ENCODE data around the gene LMBRD2. TPM values are rescaled to one million over a fixed set of nuclear protein-coding genes. Genes with fewer than 3 reads are reported as not detected.
A peak's percentile ranks its signal among the peaks of the same experiment; 100 is the strongest.

The LMBRD2 gene
- polyA plus RNA-seq, 4 donors: 1.6 to 23.5 (median 3.5) TPM

DNA sequence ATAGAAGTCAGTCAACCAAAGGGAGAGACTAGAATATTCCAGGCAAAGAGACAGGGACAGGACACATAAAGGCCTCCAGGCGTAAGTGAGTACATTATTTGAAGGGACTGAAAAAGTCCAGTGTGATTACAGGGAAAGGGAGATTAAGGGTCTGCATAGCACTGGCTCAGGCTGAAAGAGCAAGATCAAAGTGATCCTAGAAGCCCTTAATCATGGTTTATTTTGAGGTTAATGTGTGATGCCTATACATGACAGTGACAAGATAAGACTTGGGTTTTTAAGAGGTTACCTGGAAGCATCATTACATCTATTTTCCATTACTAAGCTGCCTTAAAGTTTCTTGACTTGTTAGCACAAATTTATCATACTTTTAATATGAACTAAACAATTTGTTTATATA is 25.8 kb downstream of the LMBRD2 start:
- Histone ChIP-seq H3K27me3 (ENCODE audit: control insufficient read depth in 3 of 3, insufficient read depth in 3 of 3, low read length in 3 of 3) (no peaks in the 10 kb centered on the region), H3K4me1 (ENCODE audit: control insufficient read depth in 3 of 3, insufficient read depth in 2 of 3, low read depth in 1 of 3, low read length in 2 of 3) (no peaks in the 10 kb centered on the region), H3K27ac (ENCODE audit: low read depth in 1 of 3, low read length in 2 of 3) (no peak overlapping the region), H3K4me3 (ENCODE audit: low read depth in 1 of 3, low read length in 3 of 3) (no peak overlapping the region), H3K9me3 (ENCODE audit: control insufficient read depth in 2 of 2, insufficient read depth in 1 of 2, low read depth in 1 of 2, low read length in 1 of 2) (peaks cover 0 to 14% of the 10 kb centered on the region in 2 donors), H3K36me3 (ENCODE audit: control insufficient read depth in 3 of 3, insufficient read depth in 2 of 3, low read depth in 1 of 3, low read length in 3 of 3) (peaks cover 2 to 12% (median 2%) of the 10 kb centered on the region in 3 donors)
- DNase-seq (no peak), FAIRE-seq (no peak)
- WGBS, 3 donors: 96 to 100% (median 100%) methylated on average over 1 of the region's 1 CpG

DNA sequence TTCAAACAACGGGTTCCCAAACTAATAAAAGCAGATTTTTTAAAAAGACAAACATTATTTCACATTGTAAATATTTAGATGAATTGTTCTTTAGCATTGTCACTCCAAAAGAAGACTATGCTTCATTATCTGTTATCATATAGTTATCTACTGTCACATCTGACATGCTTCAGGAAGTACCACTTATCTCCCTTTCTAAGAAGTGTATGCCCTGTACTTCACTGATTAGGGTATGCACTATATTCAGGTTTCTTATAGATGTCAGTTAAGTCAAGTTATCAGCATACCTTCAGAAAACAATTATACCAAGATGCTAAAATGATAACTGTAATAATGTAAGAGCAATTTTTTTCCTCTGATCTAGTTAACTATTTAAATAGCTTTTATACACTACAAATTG is 40.4 kb downstream of the LMBRD2 start:
- Histone ChIP-seq H3K36me3 (ENCODE audit: control insufficient read depth in 3 of 3, insufficient read depth in 2 of 3, low read depth in 1 of 3, low read length in 3 of 3) (peaks cover 0 to 5% (median 4%) of the 10 kb centered on the region in 3 donors), H3K9me3 (ENCODE audit: control insufficient read depth in 2 of 2, insufficient read depth in 1 of 2, low read depth in 1 of 2, low read length in 1 of 2) (no peaks in the 10 kb centered on the region), H3K4me3 (ENCODE audit: low read depth in 1 of 3, low read length in 3 of 3) (no peak overlapping the region), H3K27me3 (ENCODE audit: control insufficient read depth in 3 of 3, insufficient read depth in 3 of 3, low read length in 3 of 3) (no peaks in the 10 kb centered on the region), H3K27ac (ENCODE audit: low read depth in 1 of 3, low read length in 2 of 3) (no peak overlapping the region), H3K4me1 (ENCODE audit: control insufficient read depth in 3 of 3, insufficient read depth in 2 of 3, low read depth in 1 of 3, low read length in 2 of 3) (no peaks in the 10 kb centered on the region)
- FAIRE-seq: no peak
- 81 to 91% (median 90%) methylated on average over 1 of the region's 1 CpG for WGBS, 3 donors
- no peak for DNase-seq

DNA sequence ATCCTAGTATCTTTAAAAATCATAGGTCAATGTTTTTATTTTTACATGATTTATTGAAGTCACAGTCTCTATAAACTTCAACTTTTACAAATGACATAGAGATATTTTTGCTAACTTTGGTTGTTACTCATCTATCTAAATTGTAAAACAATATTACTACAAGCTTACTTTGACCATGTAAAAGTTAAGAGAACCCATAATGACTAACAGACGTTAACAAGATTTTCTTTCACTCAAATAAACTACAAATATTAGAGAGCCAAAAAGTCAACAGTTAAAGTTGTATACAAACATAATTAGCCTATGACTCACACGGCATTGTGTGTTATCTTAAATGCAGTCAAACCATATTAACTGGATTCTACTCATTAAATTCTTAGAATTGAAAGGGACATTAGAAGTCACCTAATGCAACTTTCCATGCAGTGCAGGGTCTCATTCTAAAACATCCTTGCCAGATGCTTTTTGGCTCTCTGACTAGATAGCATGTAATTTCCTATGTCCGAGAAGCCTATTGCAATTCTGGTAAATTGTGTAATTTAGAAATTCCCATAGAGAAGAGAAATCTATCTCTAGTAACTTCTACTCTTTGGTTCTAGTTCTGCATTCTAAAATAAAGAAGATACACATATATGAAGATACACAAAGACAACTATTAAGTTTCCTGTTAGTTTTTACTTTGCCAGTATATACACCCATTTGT is 42.8 kb downstream of the LMBRD2 start:
- Histone ChIP-seq H3K27me3 (ENCODE audit: control insufficient read depth in 3 of 3, insufficient read depth in 3 of 3, low read length in 3 of 3) (no peaks in the 10 kb centered on the region), H3K36me3 (ENCODE audit: control insufficient read depth in 3 of 3, insufficient read depth in 2 of 3, low read depth in 1 of 3, low read length in 3 of 3) (peaks cover 0 to 12% (median 5%) of the 10 kb centered on the region in 3 donors), H3K4me3 (ENCODE audit: low read depth in 1 of 3, low read length in 3 of 3) (no peak overlapping the region), H3K9me3 (ENCODE audit: control insufficient read depth in 2 of 2, insufficient read depth in 1 of 2, low read depth in 1 of 2, low read length in 1 of 2) (no peaks in the 10 kb centered on the region), H3K4me1 (ENCODE audit: control insufficient read depth in 3 of 3, insufficient read depth in 2 of 3, low read depth in 1 of 3, low read length in 2 of 3) (no peaks in the 10 kb centered on the region), H3K27ac (ENCODE audit: low read depth in 1 of 3, low read length in 2 of 3) (no peak overlapping the region)
- 74 to 83% (median 75%) methylated on average over 3 of the region's 3 CpGs for WGBS, 3 donors
- DNase-seq: no peak
- peak; percentile 87 for FAIRE-seq

DNA sequence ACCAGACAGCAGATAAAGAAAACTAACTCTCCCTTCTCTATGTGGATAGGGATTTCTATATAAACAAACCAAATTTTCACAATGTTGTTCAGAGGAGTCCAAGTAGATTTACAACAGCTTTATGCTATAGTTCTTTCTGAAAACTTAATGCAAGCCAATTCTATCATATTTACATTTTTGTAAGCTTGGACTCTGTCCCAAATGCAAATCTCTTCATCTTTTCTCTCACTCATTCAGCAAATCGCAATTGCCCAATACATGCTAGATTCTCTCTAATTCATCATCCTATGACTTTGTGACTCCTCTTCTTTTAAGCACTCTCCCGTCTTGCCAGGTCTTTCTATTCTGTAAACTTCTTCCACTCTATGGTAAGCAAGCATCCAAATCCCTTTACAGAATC is 45.9 kb downstream of the LMBRD2 start:
- H3K4me3 ChIP-seq (ENCODE audit: low read depth in 1 of 3, low read length in 3 of 3): no peak overlapping the region
- no peak for FAIRE-seq
- no peak for DNase-seq
- WGBS, 3 donors: 71 to 99% (median 90%) methylated on average over 2 of the region's 2 CpGs
- no peaks in the 10 kb centered on the region for H3K4me1 ChIP-seq (ENCODE audit: control insufficient read depth in 3 of 3, insufficient read depth in 2 of 3, low read depth in 1 of 3, low read length in 2 of 3)
- no peak overlapping the region for H3K27ac ChIP-seq (ENCODE audit: low read depth in 1 of 3, low read length in 2 of 3)
- H3K9me3 ChIP-seq (ENCODE audit: control insufficient read depth in 2 of 2, insufficient read depth in 1 of 2, low read depth in 1 of 2, low read length in 1 of 2): no peaks in the 10 kb centered on the region
- H3K27me3 ChIP-seq (ENCODE audit: control insufficient read depth in 3 of 3, insufficient read depth in 3 of 3, low read length in 3 of 3): no peaks in the 10 kb centered on the region
- H3K36me3 ChIP-seq (ENCODE audit: control insufficient read depth in 3 of 3, insufficient read depth in 2 of 3, low read depth in 1 of 3, low read length in 3 of 3): peaks cover 0 to 12% (median 5%) of the 10 kb centered on the region in 3 donors

DNA sequence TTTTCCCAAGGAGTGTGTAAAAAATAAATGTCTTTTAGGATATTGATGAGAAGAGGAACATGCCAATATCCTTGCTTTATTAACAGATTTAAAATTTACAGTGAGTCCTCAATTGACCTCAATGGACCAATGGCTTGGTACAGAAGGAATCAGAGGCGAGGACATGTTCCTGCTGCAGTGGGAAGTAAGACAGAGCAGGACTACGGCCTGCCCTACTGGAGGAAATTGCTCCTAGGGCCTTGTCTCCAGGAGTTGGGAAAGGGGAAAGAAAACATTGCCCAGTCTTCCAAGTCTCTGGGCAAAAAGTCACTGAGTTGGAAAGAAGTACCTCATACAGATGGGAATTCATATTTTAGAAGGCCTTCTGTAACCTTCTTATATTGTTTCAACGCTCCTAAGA is 51.9 kb downstream of the LMBRD2 start:
- Histone ChIP-seq H3K27ac (ENCODE audit: low read depth in 1 of 3, low read length in 2 of 3) (no peak overlapping the region), H3K27me3 (ENCODE audit: control insufficient read depth in 3 of 3, insufficient read depth in 3 of 3, low read length in 3 of 3) (no peaks in the 10 kb centered on the region), H3K4me3 (ENCODE audit: low read depth in 1 of 3, low read length in 3 of 3) (no peak overlapping the region), H3K36me3 (ENCODE audit: control insufficient read depth in 3 of 3, insufficient read depth in 2 of 3, low read depth in 1 of 3, low read length in 3 of 3) (peaks cover 0 to 2% (median 2%) of the 10 kb centered on the region in 3 donors), H3K9me3 (ENCODE audit: control insufficient read depth in 2 of 2, insufficient read depth in 1 of 2, low read depth in 1 of 2, low read length in 1 of 2) (no peaks in the 10 kb centered on the region), H3K4me1 (ENCODE audit: control insufficient read depth in 3 of 3, insufficient read depth in 2 of 3, low read depth in 1 of 3, low read length in 2 of 3) (no peaks in the 10 kb centered on the region)
- WGBS, 3 donors: 90 to 95% (median 92%) methylated on average over 3 of the region's 3 CpGs
- FAIRE-seq (no peak), DNase-seq (no peak)

GRCh38 chr5:36096486-36096885 is 55.2 kb downstream of the LMBRD2 start:
- Histone ChIP-seq H3K4me1 (ENCODE audit: control insufficient read depth in 3 of 3, insufficient read depth in 2 of 3, low read depth in 1 of 3, low read length in 2 of 3) (no peaks in the 10 kb centered on the region), H3K27ac (ENCODE audit: low read depth in 1 of 3, low read length in 2 of 3) (no peak overlapping the region), H3K36me3 (ENCODE audit: control insufficient read depth in 3 of 3, insufficient read depth in 2 of 3, low read depth in 1 of 3, low read length in 3 of 3) (no peaks in the 10 kb centered on the region), H3K9me3 (ENCODE audit: control insufficient read depth in 2 of 2, insufficient read depth in 1 of 2, low read depth in 1 of 2, low read length in 1 of 2) (no peaks in the 10 kb centered on the region), H3K27me3 (ENCODE audit: control insufficient read depth in 3 of 3, insufficient read depth in 3 of 3, low read length in 3 of 3) (no peaks in the 10 kb centered on the region), H3K4me3 (ENCODE audit: low read depth in 1 of 3, low read length in 3 of 3) (no peak overlapping the region)
- FAIRE-seq (no peak), DNase-seq (no peak)

- no peaks in the 10 kb centered on the region for H3K9me3 ChIP-seq (ENCODE audit: control insufficient read depth in 2 of 2, insufficient read depth in 1 of 2, low read depth in 1 of 2, low read length in 1 of 2)
- H3K4me3 ChIP-seq (ENCODE audit: low read depth in 1 of 3, low read length in 3 of 3): no peak overlapping the region
- no peaks in the 10 kb centered on the region for H3K4me1 ChIP-seq (ENCODE audit: control insufficient read depth in 3 of 3, insufficient read depth in 2 of 3, low read depth in 1 of 3, low read length in 2 of 3)
- H3K27ac ChIP-seq (ENCODE audit: low read depth in 1 of 3, low read length in 2 of 3): no peak overlapping the region
- H3K36me3 ChIP-seq (ENCODE audit: control insufficient read depth in 3 of 3, insufficient read depth in 2 of 3, low read depth in 1 of 3, low read length in 3 of 3): no peaks in the 10 kb centered on the region
- FAIRE-seq (no peak), DNase-seq (peak; percentile 52 to 59)
- no peaks in the 10 kb centered on the region for H3K27me3 ChIP-seq (ENCODE audit: control insufficient read depth in 3 of 3, insufficient read depth in 3 of 3, low read length in 3 of 3)
- 58 to 74% (median 63%) methylated on average over 2 of the region's 2 CpGs for WGBS, 3 donors
These were observed 61.7 kb downstream of the LMBRD2 start for GRCh38 chr5:36089989-36090388.

- 19 to 22% (median 22%) methylated on average over 10 of the region's 10 CpGs for WGBS, 3 donors
- Histone ChIP-seq H3K4me3 (ENCODE audit: low read depth in 1 of 3, low read length in 3 of 3) (no peak overlapping the region), H3K27ac (ENCODE audit: low read depth in 1 of 3, low read length in 2 of 3) (no peak overlapping the region), H3K4me1 (ENCODE audit: control insufficient read depth in 3 of 3, insufficient read depth in 2 of 3, low read depth in 1 of 3, low read length in 2 of 3) (no peaks in the 10 kb centered on the region), H3K36me3 (ENCODE audit: control insufficient read depth in 3 of 3, insufficient read depth in 2 of 3, low read depth in 1 of 3, low read length in 3 of 3) (no peaks in the 10 kb centered on the region), H3K9me3 (ENCODE audit: control insufficient read depth in 2 of 2, insufficient read depth in 1 of 2, low read depth in 1 of 2, low read length in 1 of 2) (no peaks in the 10 kb centered on the region), H3K27me3 (ENCODE audit: control insufficient read depth in 3 of 3, insufficient read depth in 3 of 3, low read length in 3 of 3) (no peaks in the 10 kb centered on the region)
- DNase-seq: peak; percentile 62 to 70
- no peak for FAIRE-seq
These were observed 72.4 kb downstream of the LMBRD2 start for GRCh38 chr5:36079200-36079781.

- 65 to 78% (median 68%) methylated on average over 10 of the region's 10 CpGs for WGBS, 3 donors
- Histone ChIP-seq H3K27me3 (ENCODE audit: control insufficient read depth in 3 of 3, insufficient read depth in 3 of 3, low read length in 3 of 3) (no peaks in the 10 kb centered on the region), H3K9me3 (ENCODE audit: control insufficient read depth in 2 of 2, insufficient read depth in 1 of 2, low read depth in 1 of 2, low read length in 1 of 2) (no peaks in the 10 kb centered on the region), H3K36me3 (ENCODE audit: control insufficient read depth in 3 of 3, insufficient read depth in 2 of 3, low read depth in 1 of 3, low read length in 3 of 3) (no peaks in the 10 kb centered on the region), H3K4me1 (ENCODE audit: control insufficient read depth in 3 of 3, insufficient read depth in 2 of 3, low read depth in 1 of 3, low read length in 2 of 3) (peaks cover 0 to 2% (median 0%) of the 10 kb centered on the region in 3 donors), H3K4me3 (ENCODE audit: low read depth in 1 of 3, low read length in 3 of 3) (no peak overlapping the region), H3K27ac (ENCODE audit: low read depth in 1 of 3, low read length in 2 of 3) (no peak overlapping the region)
- FAIRE-seq (no peak), DNase-seq (no peak)
These were observed 73.3 kb downstream of the LMBRD2 start for GRCh38 chr5:36078430-36078829.
